Cardiac fibroblast (primary cell): ENCODE data around the gene FAXDC2.

Experiments
- DNase-seq, 2 donors: peaks; one replicate each; pipeline versions ENCODE4 v3.0.0 to v3.0.0-alpha.2; 2010; ENCODE audit warnings: low read depth in 2 of 2
- H3K4me3 ChIP-seq, 2 donors: replicated peaks in 1 of 2; 1 replicate in 1 of 2; 2 replicates in 1 of 2; pipeline ENCODE4 v1.5.1; 2011; ENCODE audit warnings: low read depth in 2 of 2, low read length in 2 of 2, mild to moderate bottlenecking in 2 of 2, moderate library complexity in 1 of 2
- TF ChIP-seq, protein P1 (sequence below): IDR thresholded peaks from one replicate; pipeline ENCODE4 v1.5.1; 2011; ENCODE audit warnings: low read depth, mild to moderate bottlenecking, low read length, inconsistent platforms

Gene FAXDC2

DNA sequence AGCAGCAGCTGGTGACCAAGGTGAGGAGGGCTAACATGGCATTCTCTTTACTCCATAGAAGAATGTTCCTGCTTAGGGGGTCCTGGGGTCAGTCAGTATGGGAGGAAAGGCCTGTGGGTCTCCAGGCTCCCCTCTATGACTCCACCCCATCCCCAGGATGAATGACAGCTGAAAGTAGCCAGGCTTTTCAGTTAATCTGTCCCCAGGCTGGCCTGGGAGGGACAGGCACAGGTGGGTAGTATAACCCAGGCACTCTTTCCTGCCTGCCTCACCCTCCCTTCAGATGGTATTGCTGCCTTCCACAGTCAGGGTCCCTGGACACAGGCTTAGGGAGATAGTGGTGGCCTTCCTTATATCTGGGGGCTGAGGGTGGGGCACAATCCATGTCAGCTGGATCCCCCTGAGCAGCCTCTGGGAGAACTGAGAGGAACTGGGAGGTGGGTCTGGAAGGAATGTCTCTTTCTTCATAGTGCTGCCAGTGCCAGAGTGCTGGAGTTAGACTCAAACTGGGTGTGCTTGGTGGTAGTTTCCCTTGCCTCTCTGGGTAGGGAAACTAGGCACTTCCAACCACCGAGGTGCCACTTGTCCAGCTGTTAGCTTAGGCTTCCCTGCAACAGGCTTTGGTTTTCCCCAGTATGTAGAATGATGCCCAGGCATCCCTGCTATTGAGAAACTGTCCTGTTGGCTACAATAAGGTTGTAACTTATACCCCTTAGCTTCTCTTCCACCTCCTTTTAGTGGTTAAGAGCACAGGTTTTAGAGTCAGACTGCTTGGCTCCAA, 67.4 kb downstream of the FAXDC2 start:
- no peak for DNase-seq
- TF ChIP-seq, protein P1, sequence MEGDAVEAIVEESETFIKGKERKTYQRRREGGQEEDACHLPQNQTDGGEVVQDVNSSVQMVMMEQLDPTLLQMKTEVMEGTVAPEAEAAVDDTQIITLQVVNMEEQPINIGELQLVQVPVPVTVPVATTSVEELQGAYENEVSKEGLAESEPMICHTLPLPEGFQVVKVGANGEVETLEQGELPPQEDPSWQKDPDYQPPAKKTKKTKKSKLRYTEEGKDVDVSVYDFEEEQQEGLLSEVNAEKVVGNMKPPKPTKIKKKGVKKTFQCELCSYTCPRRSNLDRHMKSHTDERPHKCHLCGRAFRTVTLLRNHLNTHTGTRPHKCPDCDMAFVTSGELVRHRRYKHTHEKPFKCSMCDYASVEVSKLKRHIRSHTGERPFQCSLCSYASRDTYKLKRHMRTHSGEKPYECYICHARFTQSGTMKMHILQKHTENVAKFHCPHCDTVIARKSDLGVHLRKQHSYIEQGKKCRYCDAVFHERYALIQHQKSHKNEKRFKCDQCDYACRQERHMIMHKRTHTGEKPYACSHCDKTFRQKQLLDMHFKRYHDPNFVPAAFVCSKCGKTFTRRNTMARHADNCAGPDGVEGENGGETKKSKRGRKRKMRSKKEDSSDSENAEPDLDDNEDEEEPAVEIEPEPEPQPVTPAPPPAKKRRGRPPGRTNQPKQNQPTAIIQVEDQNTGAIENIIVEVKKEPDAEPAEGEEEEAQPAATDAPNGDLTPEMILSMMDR, result no peak
- no peak overlapping the region for H3K4me3 ChIP-seq

DNA sequence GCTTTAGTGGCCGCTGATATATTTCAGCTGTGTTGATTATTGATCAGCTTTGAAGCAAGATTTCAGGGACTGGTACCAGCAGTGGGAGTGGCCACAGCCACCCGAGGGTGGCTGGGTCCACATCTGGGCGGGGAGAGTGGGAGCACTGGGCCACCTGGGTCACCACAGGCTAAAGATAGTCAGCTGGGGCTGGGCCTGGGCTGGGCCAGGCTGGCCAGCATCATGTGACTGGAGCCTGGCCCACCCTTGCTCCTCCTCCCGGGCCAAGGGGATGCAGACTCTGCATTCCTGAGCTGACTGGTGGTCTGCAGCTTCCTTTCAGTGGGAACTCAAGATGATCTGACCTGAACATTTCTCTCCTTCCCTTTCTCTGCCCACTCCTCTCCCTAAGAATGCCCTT, 68.1 kb downstream of the FAXDC2 start:
- TF ChIP-seq, protein P1, result no peak
- DNase-seq, result no peak
- no peak overlapping the region for H3K4me3 ChIP-seq

DNA sequence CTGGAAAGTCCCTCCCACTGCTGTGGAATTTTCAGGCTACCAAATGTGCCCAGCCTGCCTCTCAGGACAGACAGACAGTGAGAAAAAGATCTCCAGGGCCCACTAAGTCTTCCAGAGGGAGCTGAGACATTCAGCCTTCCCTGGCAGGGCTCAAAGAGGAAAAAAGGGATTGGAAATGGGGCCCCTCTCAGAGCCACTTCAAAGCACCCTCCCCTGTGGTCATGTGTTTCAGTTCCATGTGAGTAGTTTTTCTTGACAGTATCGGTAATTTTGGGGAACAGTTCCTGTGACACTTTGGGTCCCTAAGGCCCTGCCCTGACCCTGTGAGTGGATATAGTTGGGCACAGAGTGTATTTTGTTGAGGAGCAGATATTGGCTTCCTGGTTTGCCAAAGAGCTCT, 70.3 kb downstream of the FAXDC2 start:
- TF ChIP-seq, protein P1, result no peak
- H3K4me3 ChIP-seq, result no peak overlapping the region
- DNase-seq, result no peak

DNA sequence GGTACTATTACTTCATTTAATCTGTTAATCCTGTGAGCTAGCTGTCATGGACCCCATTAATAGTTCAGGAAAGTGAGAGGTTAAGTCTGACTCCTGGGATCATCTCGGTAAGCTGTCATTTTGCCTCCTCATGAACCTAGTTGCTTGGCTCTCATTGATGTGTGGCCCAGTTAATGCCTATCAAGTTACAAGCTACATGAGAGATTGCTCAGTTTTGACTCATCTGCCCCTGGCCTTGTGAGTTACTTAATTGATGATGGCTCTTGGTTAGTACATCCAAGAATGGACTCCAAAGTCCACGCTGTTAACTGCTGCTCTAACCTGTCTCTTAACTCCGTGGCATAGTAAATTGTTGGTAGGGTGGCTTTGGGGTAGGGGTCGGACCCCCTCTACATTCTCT, 71.3 kb downstream of the FAXDC2 start:
- H3K4me3 ChIP-seq, result no peak overlapping the region
- TF ChIP-seq, protein P1, result no peak
- peak; percentile 61 to 88 for DNase-seq

DNA sequence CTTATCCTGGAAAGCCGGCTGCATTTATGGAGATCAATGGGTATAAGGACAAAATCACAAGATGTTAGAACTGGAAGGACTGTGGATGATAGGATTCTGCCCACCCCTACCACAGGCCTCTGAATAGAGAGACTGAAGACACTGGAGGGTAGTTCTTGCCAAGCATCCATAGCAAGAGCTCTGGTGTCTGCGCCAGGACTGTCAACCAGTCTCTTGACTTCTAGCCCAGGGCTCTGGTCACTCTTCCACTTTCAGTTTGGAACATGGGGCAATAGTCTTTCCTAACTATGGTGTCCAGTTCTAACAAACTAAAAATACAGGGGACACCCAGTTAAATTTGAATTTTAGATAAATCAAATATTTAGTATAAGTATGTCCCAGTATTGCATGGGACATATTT, 71.9 kb downstream of the FAXDC2 start:
- TF ChIP-seq, protein P1, result no peak
- peak in 1 of 2 donors; percentile 20 for DNase-seq
- H3K4me3 ChIP-seq, result no peak overlapping the region

DNA sequence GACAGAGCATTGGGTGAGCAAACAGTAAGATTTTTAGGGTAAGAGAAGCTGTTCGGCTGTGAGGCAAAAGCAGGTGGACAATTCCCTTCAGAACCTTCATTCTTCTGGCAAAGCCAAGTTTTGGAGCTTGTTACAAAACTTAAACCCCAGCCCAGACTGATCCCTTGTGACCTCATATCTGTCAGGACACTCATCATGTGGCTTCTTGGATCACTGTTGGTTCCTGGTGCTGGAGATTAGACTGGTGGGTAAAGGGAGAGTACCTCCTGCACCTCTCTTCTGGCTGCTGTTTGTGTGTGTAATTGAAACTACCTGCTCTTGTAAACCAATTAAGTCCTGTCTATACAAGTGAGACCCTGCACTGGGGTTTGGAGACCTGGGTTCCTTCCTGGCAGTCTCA, 74.2 kb downstream of the FAXDC2 start:
- TF ChIP-seq, protein P1, result no peak

DNA sequence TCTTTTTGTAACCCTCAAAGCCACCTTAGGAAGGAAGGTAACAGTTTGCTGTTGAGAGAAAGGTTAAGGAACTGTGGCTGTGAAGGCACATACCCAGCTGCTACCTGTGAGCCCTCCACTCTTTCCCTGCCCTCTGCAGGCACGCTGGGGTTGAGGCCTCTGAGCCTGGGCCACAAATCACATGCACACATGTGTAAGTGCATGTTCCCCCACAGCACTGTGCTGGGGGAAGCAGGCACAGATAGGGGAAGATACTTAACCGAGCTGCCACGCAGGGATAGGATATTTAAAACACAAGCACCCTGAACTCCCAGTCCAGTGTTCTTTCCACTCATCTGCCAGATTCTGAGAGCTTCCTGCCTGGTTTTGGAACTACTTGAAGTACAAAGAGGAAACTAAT, 77.1 kb downstream of the FAXDC2 start:
- no peak for DNase-seq
- H3K4me3 ChIP-seq, result no peak overlapping the region
- TF ChIP-seq, protein P1, result no peak

More for the DNA sequence above, 74.2 kb downstream of the FAXDC2 start:
- DNase-seq, result no peak
- no peak overlapping the region for H3K4me3 ChIP-seq
